GM23338 (cell line): ENCODE measurements around the gene TNFRSF11A. TPM values are rescaled to one million over a fixed set of nuclear protein-coding genes. Genes with fewer than 3 reads are reported as not detected.

Source experiments
- ATAC-seq: fragments of 200-7000 bp; cut with Tn5 transposase; 3 replicates; pipeline ENCODE4 v1.9.1; 2020
- DNase-seq: peaks from one replicate; pipeline ENCODE4 v3.0.0-alpha.2; 2015; ENCODE audit warnings: low spot score
- H2AFZ ChIP-seq: fragments of 200-600 bp; sonication (generic); 2 replicates; pipeline ENCODE4 v1.8.0; 2016; ENCODE audit warnings: antibody characterized with exemption, mild to moderate bottlenecking, moderate library complexity
- H3F3A ChIP-seq: fragments of 200-600 bp; sonication (generic); replicated peaks from 2 replicates; pipeline ENCODE4 v1.8.0; 2017; ENCODE audit warnings: antibody characterized with exemption, mixed run types, low read depth
- H3K27ac ChIP-seq: fragments of 200-600 bp; sonication (generic); 2 replicates; pipeline ENCODE4 v1.6.1; 2016; ENCODE audit warnings: low read depth
- H3K27me3 ChIP-seq: fragments of 200-600 bp; sonication (generic); 2 replicates; pipeline ENCODE4 v1.8.0; 2016; ENCODE audit warnings: mild to moderate bottlenecking, mixed run types, moderate library complexity; ENCODE audit not compliant: insufficient read depth
- H3K36me3 ChIP-seq: fragments of 200-600 bp; sonication (generic); 2 replicates; pipeline ENCODE4 v1.8.0; 2016; ENCODE audit warnings: mild to moderate bottlenecking; ENCODE audit not compliant: insufficient read depth
- H3K4me1 ChIP-seq: fragments of 200-600 bp; sonication (generic); 2 replicates; pipeline ENCODE4 v1.8.0; 2016; ENCODE audit warnings: mild to moderate bottlenecking, moderate library complexity; ENCODE audit not compliant: insufficient read depth
- H3K4me2 ChIP-seq: fragments of 200-600 bp; sonication (generic); 2 replicates; pipeline ENCODE4 v1.7.1; 2017; ENCODE audit warnings: mixed run types
- H3K4me3 ChIP-seq: fragments of 200-600 bp; sonication (generic); 2 replicates; pipeline ENCODE4 v1.6.1; 2016; ENCODE audit warnings: mixed run types
- H3K79me2 ChIP-seq: fragments of 200-600 bp; sonication (generic); replicated peaks from 2 replicates; pipeline ENCODE4 v1.8.0; 2017; ENCODE audit warnings: mild to moderate bottlenecking; ENCODE audit not compliant: insufficient read depth
- H3K9me2 ChIP-seq: fragments of 200-600 bp; sonication (generic); 2 replicates; pipeline ENCODE4 v1.8.0; 2017; ENCODE audit not compliant: insufficient read depth
- H4K20me1 ChIP-seq: fragments of 200-600 bp; sonication (generic); replicated peaks from 2 replicates; pipeline ENCODE4 v1.8.0; 2017; ENCODE audit warnings: mild to moderate bottlenecking; ENCODE audit not compliant: insufficient read depth
- H3K27ac Mint-ChIP-seq: 2 replicates; pipeline ENCODE4 v1.8.0; 2020; ENCODE audit warnings: inconsistent platforms, mild to moderate bottlenecking, moderate library complexity, mixed read lengths
- H3K27me3 Mint-ChIP-seq: 3 replicates; pipeline ENCODE4 v1.8.0; 2022; ENCODE audit warnings: low read depth, mild to moderate bottlenecking, moderate library complexity, mixed read lengths, inconsistent platforms; ENCODE audit not compliant: insufficient read depth, poor library complexity
- H3K36me3 Mint-ChIP-seq: 3 replicates; pipeline ENCODE4 v1.8.0; 2021; ENCODE audit warnings: low read depth, mild to moderate bottlenecking, inconsistent platforms, moderate library complexity, mixed read lengths
- H3K4me1 Mint-ChIP-seq: 3 replicates; pipeline ENCODE4 v1.8.0; 2020; ENCODE audit warnings: mild to moderate bottlenecking, inconsistent platforms, mixed read lengths
- H3K4me3 Mint-ChIP-seq: 3 replicates; pipeline ENCODE4 v1.8.0; 2021; ENCODE audit warnings: moderate library complexity, mild to moderate bottlenecking, inconsistent platforms, mixed read lengths
- H3K9me3 Mint-ChIP-seq: 3 replicates; pipeline ENCODE4 v1.8.0; 2020; ENCODE audit warnings: moderate library complexity, mild to moderate bottlenecking, inconsistent platforms, mixed read lengths
- CREB1 ChIP-seq: fragments of 250-450 bp; sonication (Bioruptor Pico); IDR thresholded peaks from 2 replicates; pipeline ENCODE4 v1.5.0; 2020; ENCODE audit warnings: low read depth, mild to moderate bottlenecking, moderate library complexity
- ETS1 ChIP-seq: IDR thresholded peaks from 2 replicates; pipeline ENCODE4 v1.6.1; 2016; ENCODE audit warnings: antibody characterized with exemption
- EZH2phosphoT487 ChIP-seq: fragments of 200-600 bp; sonication (generic); IDR thresholded peaks from one replicate; pipeline ENCODE4 v1.8.1; 2018; ENCODE audit warnings: antibody characterized with exemption; ENCODE audit not compliant: unreplicated experiment
- JUNB ChIP-seq: IDR thresholded peaks from one replicate; pipeline ENCODE4 v1.6.1; 2016; ENCODE audit warnings: antibody characterized with exemption; ENCODE audit not compliant: unreplicated experiment
- NANOG ChIP-seq: IDR thresholded peaks from 2 replicates; pipeline ENCODE4 v1.6.1; 2016; ENCODE audit warnings: antibody characterized with exemption, borderline replicate concordance
- POLR2AphosphoS5 ChIP-seq: IDR thresholded peaks from 2 replicates; pipeline ENCODE4 v1.6.1; 2016; ENCODE audit warnings: antibody characterized with exemption, low read depth
- STAT1 ChIP-seq: IDR thresholded peaks from one replicate; pipeline ENCODE4 v1.6.1; 2016; ENCODE audit warnings: antibody characterized with exemption; ENCODE audit not compliant: unreplicated experiment
- ZNF114 ChIP-seq: fragments of 250-450 bp; sonication (Bioruptor Pico); IDR thresholded peaks from 2 replicates; pipeline ENCODE4 v1.5.0; 2020; ENCODE audit warnings: mild to moderate bottlenecking, moderate library complexity
- ZNF331 ChIP-seq: fragments of 250-450 bp; sonication (Bioruptor Pico); IDR thresholded peaks from 2 replicates; pipeline ENCODE4 v1.5.0; 2020; ENCODE audit warnings: low read depth, mild to moderate bottlenecking, moderate library complexity
- polyA plus RNA-seq: library from polyadenylated mRNA; unstranded; fragments of >200 nt; fragmentation: Nextera tagmentation; extraction: Ambion mirVana; gene quantifications from 2 replicates; pipeline ENCODE4 v1.2.1, GENCODE V29; 2016
- total RNA-seq: library from RNA; depleted of rRNA; stranded (reverse); fragments of >200 nt; shearing (Covaris generic); gene quantifications from 2 replicates; pipeline ENCODE4 v1.2.3, GENCODE V29; 2014
- TF ChIP-seq, protein P1 (sequence below), 2 experiments: fragments of 200-600 bp in 1 of 2; sonication (generic) in 1 of 2; conservative IDR thresholded peaks; 2 replicates each; pipeline versions ENCODE4 v1.5.1 to v1.6.1; 2016 to 2017; ENCODE audit warnings: antibody characterized with exemption in 2 of 2, low read depth in 2 of 2, mild to moderate bottlenecking in 2 of 2, moderate library complexity in 1 of 2
- TF ChIP-seq, protein P2 (sequence below): IDR thresholded peaks from one replicate; pipeline ENCODE4 v1.6.1; 2018; ENCODE audit warnings: antibody characterized with exemption; ENCODE audit not compliant: unreplicated experiment

The TNFRSF11A gene
- total and polyA plus RNA-seq, 2 experiments from 2014 or later = 3.8 to 7.3 TPM

- Histone ChIP-seq H3K4me2 (no peak overlapping the region), H3K4me1 (peaks cover 9% of the 10 kb centered on the region), H3K4me3 (no peak overlapping the region), H2AFZ (no peak overlapping the region), H3K27ac (peak overlapping the region; percentile 21; the same call in 1 of the 2 replicates), H3K9me2 (peaks cover 8% of the 10 kb centered on the region; the same call in 1 of the 2 replicates), H3F3A (no peaks in the 10 kb centered on the region), H3K79me2 (no peaks in the 10 kb centered on the region), H4K20me1 (no peaks in the 10 kb centered on the region), H3K36me3 (no peaks in the 10 kb centered on the region), H3K27me3 (no peaks in the 10 kb centered on the region)
- TF ChIP-seq JUNB = no peak
- no peak for TF ChIP-seq ZNF331 (CRISPR knock-in tag)
- no peak for TF ChIP-seq ZNF114 (CRISPR knock-in tag)
- TF ChIP-seq, protein P1, sequence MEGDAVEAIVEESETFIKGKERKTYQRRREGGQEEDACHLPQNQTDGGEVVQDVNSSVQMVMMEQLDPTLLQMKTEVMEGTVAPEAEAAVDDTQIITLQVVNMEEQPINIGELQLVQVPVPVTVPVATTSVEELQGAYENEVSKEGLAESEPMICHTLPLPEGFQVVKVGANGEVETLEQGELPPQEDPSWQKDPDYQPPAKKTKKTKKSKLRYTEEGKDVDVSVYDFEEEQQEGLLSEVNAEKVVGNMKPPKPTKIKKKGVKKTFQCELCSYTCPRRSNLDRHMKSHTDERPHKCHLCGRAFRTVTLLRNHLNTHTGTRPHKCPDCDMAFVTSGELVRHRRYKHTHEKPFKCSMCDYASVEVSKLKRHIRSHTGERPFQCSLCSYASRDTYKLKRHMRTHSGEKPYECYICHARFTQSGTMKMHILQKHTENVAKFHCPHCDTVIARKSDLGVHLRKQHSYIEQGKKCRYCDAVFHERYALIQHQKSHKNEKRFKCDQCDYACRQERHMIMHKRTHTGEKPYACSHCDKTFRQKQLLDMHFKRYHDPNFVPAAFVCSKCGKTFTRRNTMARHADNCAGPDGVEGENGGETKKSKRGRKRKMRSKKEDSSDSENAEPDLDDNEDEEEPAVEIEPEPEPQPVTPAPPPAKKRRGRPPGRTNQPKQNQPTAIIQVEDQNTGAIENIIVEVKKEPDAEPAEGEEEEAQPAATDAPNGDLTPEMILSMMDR (conservative IDR thresholded peaks at IDR 0.05; ENCODE audit: low read depth in 2 of 2) = peak in 1 of 2 experiments; percentile 12; a peak in 1 of 4 replicates
- no peaks in the 10 kb centered on the region for H3K27me3 Mint-ChIP-seq
- no peak for DNase-seq
- no peak overlapping the region for H3K27ac Mint-ChIP-seq
- peaks cover 32% of the 10 kb centered on the region for H3K36me3 Mint-ChIP-seq
- peaks cover 15% of the 10 kb centered on the region for H3K4me1 Mint-ChIP-seq
- H3K4me3 Mint-ChIP-seq = no peak overlapping the region
- H3K9me3 Mint-ChIP-seq = no peaks in the 10 kb centered on the region; the same call in 2 of the 3 replicates
- no peak for ATAC-seq
Measured at GRCh38 chr18:62379051-62379450, 53.9 kb downstream of the TNFRSF11A start.

- peaks cover 8% of the 10 kb centered on the region; the same call in 1 of the 2 replicates for H3K9me2 ChIP-seq
- H3K27me3 ChIP-seq = no peaks in the 10 kb centered on the region
- no peak overlapping the region for H3K4me2 ChIP-seq
- Mint-ChIP-seq H3K36me3 (peaks cover 26% of the 10 kb centered on the region), H3K27me3 (no peaks in the 10 kb centered on the region), H3K9me3 (no peaks in the 10 kb centered on the region; the same call in 2 of the 3 replicates), H3K4me3 (no peak overlapping the region), H3K4me1 (peaks cover 20% of the 10 kb centered on the region), H3K27ac (no peak overlapping the region)
- no peaks in the 10 kb centered on the region for H3K36me3 ChIP-seq
- no peak overlapping the region for H2AFZ ChIP-seq
- no peaks in the 10 kb centered on the region for H4K20me1 ChIP-seq
- H3K79me2 ChIP-seq = no peaks in the 10 kb centered on the region
- H3K4me1 ChIP-seq = peaks cover 13% of the 10 kb centered on the region
- DNase-seq (no peak), ATAC-seq (no peak)
- no peak overlapping the region for H3K27ac ChIP-seq
- H3K4me3 ChIP-seq = no peak overlapping the region
- no peaks in the 10 kb centered on the region for H3F3A ChIP-seq
- TF ChIP-seq EZH2phosphoT487 (no peak), ZNF331 (CRISPR knock-in tag) (no peak), STAT1 (no peak), CREB1 (CRISPR knock-in tag) (no peak), ETS1 (no peak), JUNB (no peak), ZNF114 (CRISPR knock-in tag) (no peak), NANOG (no peak), POLR2AphosphoS5 (no peak)
- TF ChIP-seq, protein P2, sequence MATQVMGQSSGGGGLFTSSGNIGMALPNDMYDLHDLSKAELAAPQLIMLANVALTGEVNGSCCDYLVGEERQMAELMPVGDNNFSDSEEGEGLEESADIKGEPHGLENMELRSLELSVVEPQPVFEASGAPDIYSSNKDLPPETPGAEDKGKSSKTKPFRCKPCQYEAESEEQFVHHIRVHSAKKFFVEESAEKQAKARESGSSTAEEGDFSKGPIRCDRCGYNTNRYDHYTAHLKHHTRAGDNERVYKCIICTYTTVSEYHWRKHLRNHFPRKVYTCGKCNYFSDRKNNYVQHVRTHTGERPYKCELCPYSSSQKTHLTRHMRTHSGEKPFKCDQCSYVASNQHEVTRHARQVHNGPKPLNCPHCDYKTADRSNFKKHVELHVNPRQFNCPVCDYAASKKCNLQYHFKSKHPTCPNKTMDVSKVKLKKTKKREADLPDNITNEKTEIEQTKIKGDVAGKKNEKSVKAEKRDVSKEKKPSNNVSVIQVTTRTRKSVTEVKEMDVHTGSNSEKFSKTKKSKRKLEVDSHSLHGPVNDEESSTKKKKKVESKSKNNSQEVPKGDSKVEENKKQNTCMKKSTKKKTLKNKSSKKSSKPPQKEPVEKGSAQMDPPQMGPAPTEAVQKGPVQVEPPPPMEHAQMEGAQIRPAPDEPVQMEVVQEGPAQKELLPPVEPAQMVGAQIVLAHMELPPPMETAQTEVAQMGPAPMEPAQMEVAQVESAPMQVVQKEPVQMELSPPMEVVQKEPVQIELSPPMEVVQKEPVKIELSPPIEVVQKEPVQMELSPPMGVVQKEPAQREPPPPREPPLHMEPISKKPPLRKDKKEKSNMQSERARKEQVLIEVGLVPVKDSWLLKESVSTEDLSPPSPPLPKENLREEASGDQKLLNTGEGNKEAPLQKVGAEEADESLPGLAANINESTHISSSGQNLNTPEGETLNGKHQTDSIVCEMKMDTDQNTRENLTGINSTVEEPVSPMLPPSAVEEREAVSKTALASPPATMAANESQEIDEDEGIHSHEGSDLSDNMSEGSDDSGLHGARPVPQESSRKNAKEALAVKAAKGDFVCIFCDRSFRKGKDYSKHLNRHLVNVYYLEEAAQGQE = no peak
- TF ChIP-seq, protein P1 (conservative IDR thresholded peaks at IDR 0.05; ENCODE audit: low read depth in 2 of 2) = no peak
Measured at GRCh38 chr18:62381373-62381772, 56.3 kb downstream of the TNFRSF11A start.
